Stimulated activated CD4-positive, alpha-beta T cell treated with anti-CD3 and anti-CD28 coated beads, Interleukin-2, amount 100 ng/mL, for 48 hours (primary cell): ENCODE results near the gene NXT2.
"Not testable (repeated sequence)": the region's sequence is repeated elsewhere in the genome, so short reads cannot be mapped to it uniquely, and the experiment has no call there.

ENCODE experiments used
- DNase-seq, 2 donors: peaks; one replicate each; pipeline ENCODE4 v3.0.0-alpha.2; 2020

NXT2 gene

GRCh38 chrX:109536439-109537323, at the start of gene NXT2:
Gene NXT2 (plus strand): TSS chrX:109536844. CDS start chrX:109537007, 163 bp downstream.
- DNase-seq = peak; percentile 65 to 70

GRCh38 chrX:109487640-109488039, 49.0 kb upstream of the NXT2 start:
- no peak for DNase-seq

- no peak for DNase-seq
Observed at GRCh38 chrX:109489174-109489573, 47.5 kb upstream of the NXT2 start.

GRCh38 chrX:109498434-109498833, 38.2 kb upstream of the NXT2 start:
- no peak for DNase-seq

- no peak for DNase-seq
Observed at GRCh38 chrX:109501176-109501575, 35.5 kb upstream of the NXT2 start.

GRCh38 chrX:109508915-109509314, 27.7 kb upstream of the NXT2 start:
- no peak for DNase-seq

- DNase-seq = no peak
Observed at GRCh38 chrX:109511113-109511512, 25.5 kb upstream of the NXT2 start.

- DNase-seq = no peak
Observed at GRCh38 chrX:109519001-109519400, 17.6 kb upstream of the NXT2 start.

- DNase-seq = no peak
Observed at GRCh38 chrX:109533005-109533404, 3.6 kb upstream of the NXT2 start.

- no peak for DNase-seq
Observed at GRCh38 chrX:109533631-109534030, 3.0 kb upstream of the NXT2 start.

- no peak for DNase-seq
Observed at GRCh38 chrX:109534933-109535332, 1.7 kb upstream of the NXT2 start.

- no peak for DNase-seq
Observed at GRCh38 chrX:109535578-109535977, 1.1 kb upstream of the NXT2 start.

GRCh38 chrX:109537324-109537665, 651 bp downstream of the NXT2 start:
- no peak for DNase-seq

- not testable (repeated sequence) for DNase-seq
Observed at GRCh38 chrX:109539007-109539406, 2.4 kb downstream of the NXT2 start.

- DNase-seq = no peak
Observed at GRCh38 chrX:109553862-109554261, 17.2 kb downstream of the NXT2 start.

GRCh38 chrX:109576083-109576482, 39.4 kb downstream of the NXT2 start:
- not testable (repeated sequence) for DNase-seq

- DNase-seq = no peak
Observed at GRCh38 chrX:109577055-109577454, 40.4 kb downstream of the NXT2 start.

GRCh38 chrX:109578916-109579315, 42.3 kb downstream of the NXT2 start:
- DNase-seq = no peak

- DNase-seq = no peak
Observed at GRCh38 chrX:109585488-109585887, 48.8 kb downstream of the NXT2 start.

GRCh38 chrX:109590176-109590575, 53.5 kb downstream of the NXT2 start:
- no peak for DNase-seq
